ENCODE data around the gene TMEM143.
A peak's percentile ranks its signal among the peaks of the same experiment; 100 is the strongest.
"Not testable (repeated sequence)": the region's sequence is repeated elsewhere in the genome, so short reads cannot be mapped to it uniquely, and the experiment has no call there.

Gene TMEM143

GRCh38 chr19:48292798-48293197, 70.9 kb downstream of the TMEM143 start:
- DNase-seq (ENCODE audit: low read depth), result no peak

GRCh38 chr19:48291489-48291815, 72.3 kb downstream of the TMEM143 start:
- not testable (repeated sequence) for DNase-seq (ENCODE audit: low read depth)

DNA sequence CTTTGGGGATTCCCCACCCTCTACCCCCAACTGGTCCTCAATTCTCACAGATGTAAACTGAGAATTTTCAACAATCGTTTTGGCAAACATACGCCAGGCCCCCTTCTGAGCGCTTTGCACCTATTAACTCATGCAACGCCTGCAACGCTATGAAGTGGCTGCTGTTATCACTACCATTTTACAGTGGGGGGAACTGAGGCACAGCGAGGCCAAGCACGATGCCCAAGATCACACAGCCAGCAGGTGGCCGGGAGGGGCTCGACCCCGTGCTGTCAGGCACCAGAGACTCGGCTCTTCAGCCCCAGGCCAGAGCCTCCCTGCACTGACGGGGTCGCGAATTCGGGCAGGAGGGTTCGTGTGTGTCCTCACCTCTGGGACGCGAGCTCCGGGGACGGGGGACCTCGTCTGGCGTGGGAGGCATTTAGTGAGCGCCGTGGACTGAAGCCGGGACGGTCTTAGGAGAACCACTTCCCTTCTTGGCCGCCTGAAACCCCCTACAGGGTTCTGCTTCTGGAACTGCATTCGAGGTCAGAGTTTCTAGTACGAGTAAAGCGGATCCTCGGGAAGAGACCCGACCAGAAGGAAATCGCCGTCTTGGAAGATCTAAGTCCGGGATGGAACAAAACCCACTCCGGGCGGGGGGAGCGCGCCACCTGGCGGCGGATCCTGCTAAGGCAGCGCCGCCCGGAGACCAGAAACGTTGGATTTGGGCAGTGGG, 72.8 kb downstream of the TMEM143 start:
- DNase-seq (ENCODE audit: low read depth), result peak; percentile 55

- DNase-seq (ENCODE audit: low read depth), result no peak
Observed at GRCh38 chr19:48290401-48290770, 73.4 kb downstream of the TMEM143 start.

DNA sequence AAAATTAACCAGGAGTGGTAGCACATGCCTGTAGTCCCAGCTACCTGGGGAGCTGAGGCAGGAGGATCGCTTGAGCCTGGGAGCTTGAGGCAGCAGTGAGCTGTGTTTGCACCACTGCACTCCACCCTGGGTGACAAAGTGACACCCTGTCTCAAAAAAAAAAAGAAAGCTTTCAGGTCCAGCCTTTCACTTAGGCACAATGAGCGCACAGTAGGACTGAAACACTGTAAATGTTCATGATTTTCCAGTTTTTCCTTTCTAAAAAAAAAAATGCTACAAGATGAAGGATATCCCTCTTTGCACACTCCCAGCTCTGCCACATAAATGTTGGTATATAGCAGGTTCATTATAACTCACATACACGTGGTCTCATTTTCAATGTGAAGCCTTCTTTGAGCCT, 76.0 kb downstream of the TMEM143 start:
- DNase-seq (ENCODE audit: low read depth), result no peak

GRCh38 chr19:48284896-48285295, 78.8 kb downstream of the TMEM143 start:
- no peak for DNase-seq (ENCODE audit: low read depth)

DNA sequence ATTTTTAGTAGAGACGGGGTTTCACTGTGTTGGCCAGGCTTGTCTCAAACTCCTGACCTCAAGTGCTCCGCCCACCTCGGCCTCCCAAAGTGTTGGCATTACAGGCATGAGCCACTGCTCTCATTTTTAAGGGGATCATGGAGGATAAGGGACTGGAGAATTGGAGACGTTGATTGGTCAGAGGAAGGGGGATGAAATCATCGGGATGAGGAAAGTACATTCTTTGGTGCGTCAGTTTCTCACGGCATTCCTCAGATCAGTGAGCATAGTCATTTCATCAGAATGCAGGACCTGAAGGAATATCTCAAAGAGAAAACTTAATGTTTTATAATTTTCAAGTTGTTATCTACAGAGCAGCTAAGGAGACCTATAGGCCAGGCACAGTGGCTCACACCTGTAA, 79.8 kb downstream of the TMEM143 start:
- no peak for DNase-seq (ENCODE audit: low read depth)
